Mesothelial cell of epicardium (in vitro differentiated cells): ENCODE data around the gene FHIT. TPM values are rescaled to one million over a fixed set of nuclear protein-coding genes. Genes with fewer than 3 reads are reported as not detected.

Experiments
- DNase-seq, 2 experiments: peaks; one replicate each; pipeline ENCODE4 v3.0.0; 2021; ENCODE audit warnings: low spot score in 2 of 2; ENCODE audit not compliant: unreplicated experiment in 2 of 2
- H3K27ac Mint-ChIP-seq: 2 replicates; pipeline ENCODE4 v1.8.0; 2021; ENCODE audit warnings: mixed read lengths
- H3K27me3 Mint-ChIP-seq: 2 replicates; pipeline ENCODE4 v1.8.0; 2021; ENCODE audit warnings: low read depth, mixed read lengths
- H3K36me3 Mint-ChIP-seq: 2 replicates; pipeline ENCODE4 v1.8.0; 2021; ENCODE audit warnings: mixed read lengths
- H3K4me1 Mint-ChIP-seq: 2 replicates; pipeline ENCODE4 v1.8.0; 2021; ENCODE audit warnings: mixed read lengths
- H3K4me3 Mint-ChIP-seq: 2 replicates; pipeline ENCODE4 v1.8.0; 2021; ENCODE audit warnings: mild to moderate bottlenecking, moderate library complexity, mixed read lengths
- H3K9me3 Mint-ChIP-seq: 2 replicates; pipeline ENCODE4 v1.8.0; 2021; ENCODE audit warnings: mixed read lengths
- CTCF ChIP-seq: fragments of 200-600 bp; sonication (generic); IDR thresholded peaks from one replicate; pipeline ENCODE4 v1.5.0; 2021; ENCODE audit warnings: antibody characterized with exemption; ENCODE audit not compliant: unreplicated experiment
- total RNA-seq: library from RNA; stranded (reverse); gene quantifications from 3 replicates; pipeline ENCODE4 v1.2.1, GENCODE V29; 2021

Gene FHIT
- total RNA-seq, 1 donor from 2014 or later = 10.7 TPM

DNA sequence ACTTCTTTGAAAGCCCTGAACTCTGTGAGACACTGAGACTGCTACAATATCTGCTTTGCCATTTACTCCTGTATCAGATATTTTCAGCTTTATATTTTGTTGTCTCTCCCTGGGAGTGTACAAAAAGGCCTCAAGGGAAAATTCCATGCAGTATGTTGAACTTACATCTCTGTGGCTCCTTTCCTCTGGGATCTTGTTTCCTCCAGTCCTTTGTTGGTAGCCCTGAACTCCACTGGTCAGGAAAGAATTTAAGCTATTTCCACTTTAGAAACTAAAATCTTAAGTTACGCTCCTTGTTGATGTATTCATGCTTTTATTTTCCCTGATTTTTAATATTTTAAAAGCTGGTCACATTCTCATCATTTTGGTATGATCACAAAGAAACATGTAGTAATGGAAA, 277.9 kb downstream of the FHIT start:
- Mint-ChIP-seq H3K4me1 (no peaks in the 10 kb centered on the region), H3K27ac (no peak overlapping the region), H3K9me3 (peaks cover 40% of the 10 kb centered on the region), H3K36me3 (peaks cover 12% of the 10 kb centered on the region), H3K4me3 (no peak overlapping the region), H3K27me3 (no peaks in the 10 kb centered on the region)
- DNase-seq = no peak
- no peak for TF ChIP-seq CTCF

DNA sequence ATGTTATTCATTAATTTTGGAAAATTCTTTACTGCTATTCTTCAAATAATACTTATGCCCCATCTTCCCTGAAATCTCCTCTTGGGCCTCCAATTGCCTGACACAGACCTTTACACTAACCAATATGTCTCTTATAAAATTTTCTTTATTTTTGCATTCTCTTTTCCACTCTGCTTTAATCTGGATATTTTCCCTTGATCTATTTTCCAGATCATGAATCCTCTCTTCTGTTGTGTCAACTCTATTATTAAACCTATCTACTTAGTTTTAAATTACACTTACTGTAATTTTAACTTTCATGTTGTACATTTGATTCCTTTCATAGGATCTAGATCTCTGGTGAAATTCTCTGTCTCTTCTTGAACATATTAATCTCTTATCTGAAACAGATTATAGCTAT, 278.7 kb downstream of the FHIT start:
- Mint-ChIP-seq H3K4me3 (no peak overlapping the region), H3K27me3 (no peaks in the 10 kb centered on the region), H3K27ac (no peak overlapping the region), H3K36me3 (peaks cover 12% of the 10 kb centered on the region), H3K9me3 (peaks cover 40% of the 10 kb centered on the region), H3K4me1 (no peaks in the 10 kb centered on the region)
- no peak for TF ChIP-seq CTCF
- no peak for DNase-seq

DNA sequence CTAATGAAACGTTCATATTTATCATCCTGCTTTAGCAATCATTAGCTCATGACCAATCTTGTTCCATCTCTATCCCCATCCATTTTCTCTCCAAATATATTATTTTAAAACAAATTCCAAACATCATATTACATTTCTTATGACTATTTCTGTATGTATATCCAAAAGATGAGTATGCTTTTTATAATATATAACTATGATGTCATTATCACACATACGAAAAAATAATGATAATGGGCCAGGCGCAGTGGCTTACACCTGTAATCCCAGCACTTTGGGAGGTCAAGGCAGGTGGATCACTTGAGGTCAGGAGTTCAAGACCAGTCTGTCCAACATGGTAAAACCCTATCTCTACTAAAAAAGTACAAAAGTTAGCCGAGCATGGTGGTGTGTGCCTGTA, 280.4 kb downstream of the FHIT start:
- Mint-ChIP-seq H3K27me3 (no peaks in the 10 kb centered on the region), H3K4me3 (no peak overlapping the region), H3K27ac (no peak overlapping the region), H3K36me3 (peaks cover 12% of the 10 kb centered on the region), H3K4me1 (no peaks in the 10 kb centered on the region), H3K9me3 (peaks cover 47% of the 10 kb centered on the region)
- no peak for DNase-seq
- no peak for TF ChIP-seq CTCF

GRCh38 chr3:60967141-60967540, 284.1 kb downstream of the FHIT start:
- H3K4me1 Mint-ChIP-seq = no peaks in the 10 kb centered on the region
- H3K27me3 Mint-ChIP-seq = no peaks in the 10 kb centered on the region
- H3K9me3 Mint-ChIP-seq = peaks cover 57% of the 10 kb centered on the region
- H3K27ac Mint-ChIP-seq = no peak overlapping the region
- TF ChIP-seq CTCF = no peak
- H3K36me3 Mint-ChIP-seq = peaks cover 7% of the 10 kb centered on the region
- H3K4me3 Mint-ChIP-seq = no peak overlapping the region
- DNase-seq = no peak

DNA sequence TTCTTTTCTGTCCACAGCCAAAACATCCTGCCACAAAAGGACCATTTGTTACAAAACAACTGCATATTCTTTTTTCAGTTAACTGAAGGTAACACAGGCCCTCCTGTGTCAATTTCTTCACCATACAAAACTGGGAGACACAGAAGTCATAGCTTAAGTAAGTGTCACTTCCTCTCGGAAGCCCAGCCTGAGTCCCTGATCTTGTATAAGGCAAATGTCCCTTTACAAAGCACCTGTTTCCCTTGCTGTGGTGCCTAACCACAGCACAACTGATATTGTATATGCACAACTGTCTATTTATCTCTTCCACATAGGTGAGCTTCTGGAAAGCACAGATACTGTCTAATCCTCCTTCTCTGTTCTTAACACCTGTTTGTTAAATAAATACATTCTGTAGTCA, 293.7 kb downstream of the FHIT start:
- no peak for DNase-seq
- H3K27me3 Mint-ChIP-seq = no peaks in the 10 kb centered on the region
- H3K9me3 Mint-ChIP-seq = peaks cover 31% of the 10 kb centered on the region
- no peak for TF ChIP-seq CTCF
- peaks cover 12% of the 10 kb centered on the region for H3K4me1 Mint-ChIP-seq
- H3K36me3 Mint-ChIP-seq = peaks cover 8% of the 10 kb centered on the region
- no peak overlapping the region for H3K4me3 Mint-ChIP-seq
- no peak overlapping the region for H3K27ac Mint-ChIP-seq

GRCh38 chr3:60956729-60957128, 294.5 kb downstream of the FHIT start:
- Mint-ChIP-seq H3K4me3 (no peak overlapping the region), H3K36me3 (peaks cover 7% of the 10 kb centered on the region), H3K9me3 (peaks cover 26% of the 10 kb centered on the region), H3K27me3 (no peaks in the 10 kb centered on the region), H3K4me1 (peaks cover 15% of the 10 kb centered on the region), H3K27ac (no peak overlapping the region)
- no peak for TF ChIP-seq CTCF
- DNase-seq = no peak
